Measurements from ENCODE around the gene ADORA2B.

The ADORA2B gene

GRCh38 chr17:16007439-16007838 is 62.5 kb downstream of the ADORA2B start:
- Histone ChIP-seq H3K9me3 (ENCODE audit: control insufficient read depth, insufficient read depth, low read depth, low read length) (no peaks in the 10 kb centered on the region), H3K27ac (ENCODE audit: low read depth, low read length) (no peak overlapping the region), H3K9ac (ENCODE audit: low read length) (no peak overlapping the region), H3K4me3 (ENCODE audit: low read depth, low read length) (no peak overlapping the region), H3K4me1 (ENCODE audit: control insufficient read depth, insufficient read depth, low read length) (peaks cover 3% of the 10 kb centered on the region; the same call in 1 of the 2 replicates), H3K36me3 (ENCODE audit: control insufficient read depth, insufficient read depth, low read length) (peaks cover 93% of the 10 kb centered on the region), H3K27me3 (ENCODE audit: control insufficient read depth, insufficient read depth, low read length) (no peaks in the 10 kb centered on the region)

GRCh38 chr17:16013943-16014407 is 69.0 kb downstream of the ADORA2B start:
- Histone ChIP-seq H3K4me1 (ENCODE audit: control insufficient read depth, insufficient read depth, low read length) (peaks cover 3% of the 10 kb centered on the region; the same call in 1 of the 2 replicates), H3K9me3 (ENCODE audit: control insufficient read depth, insufficient read depth, low read depth, low read length) (no peaks in the 10 kb centered on the region), H3K36me3 (ENCODE audit: control insufficient read depth, insufficient read depth, low read length) (peaks cover 77% of the 10 kb centered on the region), H3K9ac (ENCODE audit: low read length) (no peak overlapping the region), H3K4me3 (ENCODE audit: low read depth, low read length) (no peak overlapping the region), H3K27ac (ENCODE audit: low read depth, low read length) (no peak overlapping the region), H3K27me3 (ENCODE audit: control insufficient read depth, insufficient read depth, low read length) (no peaks in the 10 kb centered on the region)

GRCh38 chr17:16019347-16019746 is 74.4 kb downstream of the ADORA2B start:
- Histone ChIP-seq H3K36me3 (ENCODE audit: control insufficient read depth, insufficient read depth, low read length) (peaks cover 80% of the 10 kb centered on the region), H3K27ac (ENCODE audit: low read depth, low read length) (no peak overlapping the region), H3K4me3 (ENCODE audit: low read depth, low read length) (no peak overlapping the region), H3K4me1 (ENCODE audit: control insufficient read depth, insufficient read depth, low read length) (no peaks in the 10 kb centered on the region), H3K27me3 (ENCODE audit: control insufficient read depth, insufficient read depth, low read length) (no peaks in the 10 kb centered on the region), H3K9me3 (ENCODE audit: control insufficient read depth, insufficient read depth, low read depth, low read length) (no peaks in the 10 kb centered on the region), H3K9ac (ENCODE audit: low read length) (no peak overlapping the region)

GRCh38 chr17:16023881-16024280 is 79.0 kb downstream of the ADORA2B start:
- Histone ChIP-seq H3K27ac (ENCODE audit: low read depth, low read length) (no peak overlapping the region), H3K4me3 (ENCODE audit: low read depth, low read length) (no peak overlapping the region), H3K36me3 (ENCODE audit: control insufficient read depth, insufficient read depth, low read length) (peaks cover 94% of the 10 kb centered on the region), H3K27me3 (ENCODE audit: control insufficient read depth, insufficient read depth, low read length) (no peaks in the 10 kb centered on the region), H3K9me3 (ENCODE audit: control insufficient read depth, insufficient read depth, low read depth, low read length) (no peaks in the 10 kb centered on the region), H3K9ac (ENCODE audit: low read length) (no peak overlapping the region), H3K4me1 (ENCODE audit: control insufficient read depth, insufficient read depth, low read length) (no peaks in the 10 kb centered on the region)

GRCh38 chr17:16025202-16025601 is 80.3 kb downstream of the ADORA2B start:
- Histone ChIP-seq H3K9me3 (ENCODE audit: control insufficient read depth, insufficient read depth, low read depth, low read length) (no peaks in the 10 kb centered on the region), H3K27ac (ENCODE audit: low read depth, low read length) (no peak overlapping the region), H3K27me3 (ENCODE audit: control insufficient read depth, insufficient read depth, low read length) (no peaks in the 10 kb centered on the region), H3K9ac (ENCODE audit: low read length) (no peak overlapping the region), H3K4me1 (ENCODE audit: control insufficient read depth, insufficient read depth, low read length) (no peaks in the 10 kb centered on the region), H3K36me3 (ENCODE audit: control insufficient read depth, insufficient read depth, low read length) (peaks cover 95% of the 10 kb centered on the region), H3K4me3 (ENCODE audit: low read depth, low read length) (no peak overlapping the region)

Data from HUES6 (cell line).